NCI-H2081 treated with DMSO at 0.1 percent for 48 hours (cell line): ENCODE data around the gene WNT5B.
"Not testable (repeated sequence)": the region's sequence is repeated elsewhere in the genome, so short reads cannot be mapped to it uniquely, and the experiment has no call there.

Experiments used
- DNase-seq: peaks from one replicate; lab custom pipeline; 2025; lab: John Stamatoyannopoulos, UW

The WNT5B gene

DNA sequence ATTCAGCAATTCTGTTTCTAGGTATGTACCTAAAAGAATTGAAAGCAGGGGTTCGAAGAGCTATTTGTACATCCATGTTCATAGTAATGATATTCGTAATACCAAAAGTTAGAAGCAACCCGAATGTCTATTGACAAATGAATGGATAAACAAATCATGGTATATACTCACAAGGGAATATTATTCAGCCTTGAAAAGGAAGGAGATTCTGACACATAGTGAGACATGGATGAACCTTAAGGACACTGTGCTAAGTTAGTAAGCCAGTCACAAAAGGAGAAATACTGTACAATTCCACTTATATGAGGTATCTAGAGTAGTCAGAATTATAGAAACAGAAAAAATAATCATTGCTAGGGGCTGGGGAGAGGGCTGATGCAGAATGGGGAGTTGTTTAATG is 30.3 kb upstream of the WNT5B start:
- DNase-seq: no peak

DNA sequence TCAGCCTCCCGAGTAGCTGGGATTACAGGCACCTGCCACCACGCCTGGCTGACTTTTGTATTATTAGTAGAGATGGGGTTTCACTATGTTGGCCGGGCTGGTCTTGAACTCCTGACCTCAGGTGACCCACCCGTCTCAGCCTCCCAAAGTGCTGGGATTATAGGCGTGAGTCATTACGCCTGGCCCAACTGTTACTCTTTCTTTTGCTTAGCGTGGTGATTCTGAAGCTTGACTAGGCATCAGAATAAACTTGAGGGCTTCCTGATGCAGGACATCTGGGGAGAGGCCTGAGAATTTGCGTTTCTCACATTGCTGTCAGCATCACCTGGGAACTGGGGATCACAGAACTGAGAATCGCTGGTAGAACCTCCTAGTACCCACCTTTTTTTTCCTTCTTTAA is 26.3 kb upstream of the WNT5B start:
- DNase-seq: not testable (repeated sequence)

DNA sequence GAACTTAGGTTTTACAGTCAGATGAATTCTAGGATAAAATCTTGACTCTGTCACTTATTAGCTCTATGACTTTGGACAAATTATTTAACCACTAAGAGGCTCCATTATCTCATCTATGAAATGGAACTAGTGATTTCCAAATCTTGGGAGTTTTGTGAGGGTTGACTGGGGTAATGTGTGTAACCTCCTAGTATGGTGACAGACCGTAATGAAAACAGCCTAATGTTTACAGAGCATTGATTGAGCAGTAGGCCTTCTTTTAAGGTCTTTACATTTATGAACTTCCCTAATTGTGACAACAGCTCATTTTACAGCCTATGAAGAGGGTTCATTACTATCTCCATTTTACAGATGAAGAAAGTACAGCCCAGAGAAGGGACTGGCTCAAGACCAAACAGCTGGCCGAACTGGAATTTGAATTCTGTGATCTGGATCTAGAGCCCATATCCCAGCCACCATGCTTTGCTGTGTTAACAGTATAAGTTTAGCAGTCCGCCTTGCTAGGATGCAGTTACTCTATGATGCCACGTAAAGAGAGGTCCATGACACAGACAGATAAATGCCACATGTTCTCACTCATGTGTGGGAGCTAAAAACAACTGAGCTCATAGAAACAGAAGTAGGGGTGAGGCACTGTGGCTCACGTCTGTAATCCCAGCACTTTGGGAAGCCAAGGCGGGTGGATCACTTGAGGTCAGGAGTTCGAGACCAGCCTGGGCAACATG is 25.6 kb upstream of the WNT5B start:
- no peak for DNase-seq

DNA sequence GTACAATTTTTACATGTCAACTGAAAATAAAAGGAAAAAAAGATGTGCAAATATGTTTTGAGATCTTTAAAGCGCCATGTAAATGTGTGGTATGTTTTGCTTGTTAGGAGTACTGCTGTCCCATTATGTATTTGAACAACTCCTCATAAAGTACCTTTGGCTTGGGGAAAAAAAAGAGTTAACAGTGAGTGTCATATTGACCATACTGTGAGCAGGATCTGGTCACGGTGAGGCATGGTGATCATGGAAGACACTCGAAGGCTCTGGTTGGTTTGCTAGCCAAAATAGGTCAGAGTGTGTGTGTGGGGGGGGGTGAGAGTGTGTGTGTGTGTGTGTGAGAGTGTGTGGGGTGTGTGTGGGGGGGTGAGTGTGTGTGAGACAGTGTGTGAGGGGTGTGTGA is 24.6 kb upstream of the WNT5B start:
- no peak for DNase-seq

DNA sequence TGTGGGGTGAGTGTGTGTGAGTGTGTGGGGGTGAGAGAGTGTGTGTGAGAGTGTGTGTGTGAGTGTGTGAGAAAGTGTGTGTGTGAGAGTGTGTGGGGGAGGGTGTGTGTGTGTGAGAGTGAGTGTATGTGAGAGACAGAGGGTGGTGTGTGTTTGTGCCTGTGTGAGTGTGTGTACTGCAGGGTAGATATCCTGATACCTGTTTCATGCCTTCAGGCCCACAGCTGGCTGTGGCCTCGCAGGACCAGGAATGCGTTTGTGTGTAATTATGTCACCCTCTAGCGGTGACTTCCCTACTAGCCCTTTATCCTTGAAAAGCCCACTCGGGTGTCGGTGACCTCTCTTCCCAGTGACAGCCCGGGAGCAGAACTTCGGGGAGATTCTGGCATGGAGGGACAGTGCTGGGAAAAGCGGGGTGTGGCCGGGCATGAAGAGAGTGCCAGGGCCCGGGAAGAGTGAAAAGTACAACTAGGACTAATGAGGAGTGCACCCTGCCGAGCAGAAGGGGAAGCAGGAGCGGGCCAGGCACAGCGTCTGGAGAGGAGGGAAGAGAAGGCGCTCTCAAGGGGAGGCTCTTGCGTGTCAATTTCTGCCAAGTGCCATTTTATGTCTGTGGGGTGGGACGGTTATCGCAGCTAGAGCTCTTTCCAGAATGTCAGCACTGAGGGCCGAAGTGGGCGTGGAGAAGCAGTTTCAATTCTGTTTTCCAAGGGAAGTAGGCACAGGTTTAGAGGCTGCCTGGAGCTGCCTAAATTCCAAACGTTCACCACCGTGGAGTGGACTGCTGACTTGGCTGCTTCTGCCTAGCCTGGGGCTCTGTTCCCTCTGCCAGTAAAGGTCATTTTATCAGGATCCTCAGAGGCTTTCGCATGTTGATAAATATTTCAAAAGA is 23.7 kb upstream of the WNT5B start:
- DNase-seq: no peak

GRCh38 chr12:1606021-1606622 is 22.9 kb upstream of the WNT5B start:
- DNase-seq: no peak

GRCh38 chr12:1607940-1608712 is 20.9 kb upstream of the WNT5B start:
- no peak for DNase-seq

GRCh38 chr12:1608713-1609119 is 20.3 kb upstream of the WNT5B start:
- DNase-seq: no peak

DNA sequence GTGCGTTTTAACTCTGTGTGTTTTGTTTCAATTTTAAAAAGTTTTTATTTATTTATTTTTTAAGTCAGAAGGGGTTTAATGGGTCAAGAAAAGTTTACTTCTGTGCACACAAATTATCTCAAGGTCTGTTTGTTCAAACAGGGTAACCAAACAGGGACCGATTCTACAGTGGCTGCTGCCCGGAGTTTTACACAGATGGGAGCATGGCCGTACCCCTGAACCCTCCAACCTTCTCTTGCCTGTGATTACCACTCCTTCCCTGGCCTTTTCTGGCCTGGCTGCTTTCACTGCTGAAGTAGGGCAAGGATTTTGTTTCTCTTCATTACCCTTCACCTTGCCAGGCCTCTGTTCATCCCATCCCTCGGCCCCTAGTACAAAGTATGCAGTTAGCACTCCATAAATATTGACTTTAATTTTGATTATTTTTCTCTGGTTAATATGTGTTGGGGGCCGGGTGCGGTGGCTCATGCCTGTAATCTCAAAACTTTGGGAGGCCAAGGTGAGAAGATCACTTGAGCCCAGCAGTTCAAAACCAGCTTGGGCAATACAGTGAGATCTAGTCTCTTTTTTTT is 18.9 kb upstream of the WNT5B start:
- no peak for DNase-seq

- DNase-seq: no peak
These were observed 17.0 kb upstream of the WNT5B start for GRCh38 chr12:1611803-1612572.

DNA sequence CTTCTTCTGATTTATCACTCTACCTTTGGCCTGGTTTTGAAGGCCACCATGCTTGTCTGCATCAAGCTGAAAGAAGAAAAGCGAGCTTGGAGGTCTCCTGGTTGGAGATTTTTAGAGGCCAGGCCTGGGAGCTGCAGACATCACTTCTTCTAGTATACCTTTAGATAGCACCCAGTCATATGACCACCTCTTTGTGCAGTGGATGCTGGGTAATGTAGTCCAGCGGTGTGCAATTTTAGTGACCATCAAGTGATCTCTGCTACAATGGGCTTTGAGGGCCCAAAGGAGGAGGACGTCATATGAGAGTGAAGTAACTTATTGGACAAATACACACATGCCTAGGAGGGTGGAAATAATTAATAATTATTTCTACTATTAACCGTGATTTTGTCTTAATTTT is 15.2 kb upstream of the WNT5B start:
- no peak for DNase-seq

DNA sequence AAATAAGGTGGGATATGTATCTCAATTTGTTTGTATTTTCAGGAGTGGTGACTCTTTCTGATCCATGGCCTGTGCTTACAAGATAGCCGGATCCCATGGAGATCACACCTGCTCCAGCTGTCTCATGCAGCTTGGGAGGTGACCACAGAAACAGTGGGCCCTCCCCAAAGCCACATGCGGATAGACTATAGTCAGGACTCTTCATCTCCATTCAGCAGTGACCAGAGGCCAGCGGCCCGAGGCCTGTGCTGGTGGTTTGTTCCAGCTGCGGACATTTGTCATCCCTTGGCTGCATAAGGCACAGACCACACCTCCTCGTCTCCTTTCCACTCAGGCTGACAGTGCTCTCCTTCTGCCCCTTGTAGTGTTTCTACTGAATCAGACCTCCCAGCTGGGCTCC is 14.7 kb upstream of the WNT5B start:
- DNase-seq: no peak

DNA sequence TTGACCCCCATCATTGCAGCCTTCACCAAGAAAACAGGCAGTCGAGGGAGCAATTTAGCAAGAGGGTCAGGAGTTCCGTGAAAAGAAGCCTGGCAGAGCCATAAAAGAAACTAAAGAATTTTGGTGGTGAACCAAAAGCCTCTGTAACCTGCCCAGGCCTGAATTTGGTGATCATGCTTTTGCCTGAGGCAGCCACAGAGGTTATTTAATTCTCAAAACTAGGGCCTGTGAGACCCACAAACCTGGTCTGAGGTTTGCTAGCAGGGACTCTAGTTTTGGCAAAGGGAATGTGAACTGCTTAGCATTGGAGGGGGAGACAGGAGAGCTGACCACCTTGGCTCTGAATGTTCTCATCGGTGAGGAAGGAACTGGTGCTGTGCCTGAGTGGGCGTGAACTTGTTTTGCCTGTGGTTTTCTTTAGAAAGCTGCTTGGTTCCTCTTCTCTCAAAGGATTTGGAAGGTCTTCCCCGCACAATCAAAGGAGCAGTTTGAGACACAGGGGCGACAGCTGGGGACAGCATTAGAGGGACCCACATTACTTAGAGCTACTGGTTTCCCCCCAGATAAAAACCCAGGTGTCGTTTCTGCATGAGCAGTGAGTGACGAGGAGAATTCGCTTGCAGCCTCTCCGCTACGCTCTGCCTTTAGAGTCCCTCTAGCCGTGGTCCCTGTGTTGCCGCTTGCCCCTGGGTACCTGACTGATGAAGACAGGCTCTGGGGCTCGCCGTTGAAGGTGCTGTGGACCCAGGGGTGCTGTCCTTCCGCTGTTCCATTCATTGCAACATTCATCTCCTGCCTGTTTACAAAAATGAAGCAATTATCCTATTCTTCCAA is 12.6 kb upstream of the WNT5B start:
- no peak for DNase-seq

GRCh38 chr12:1618489-1618888 is 10.5 kb upstream of the WNT5B start:
- DNase-seq: no peak

DNA sequence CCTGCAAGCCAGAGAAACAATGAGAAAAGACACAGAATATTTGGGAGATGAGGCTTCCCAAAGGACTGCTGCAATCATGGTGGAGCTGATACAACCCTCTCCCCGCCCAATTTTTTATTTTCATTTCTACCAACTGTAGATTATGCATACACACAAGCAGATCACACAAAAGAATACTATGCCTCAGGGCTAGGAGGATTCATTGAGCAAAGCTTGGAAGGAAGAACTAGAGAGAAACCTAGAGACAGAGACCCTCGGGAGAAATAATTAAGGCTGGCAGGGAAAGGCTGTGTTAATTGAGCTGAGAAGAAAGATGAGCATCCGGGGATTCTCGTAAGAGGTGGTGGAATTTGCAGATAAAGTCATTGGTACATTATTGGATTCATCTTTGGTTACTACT is 9.9 kb upstream of the WNT5B start:
- DNase-seq: no peak

DNA sequence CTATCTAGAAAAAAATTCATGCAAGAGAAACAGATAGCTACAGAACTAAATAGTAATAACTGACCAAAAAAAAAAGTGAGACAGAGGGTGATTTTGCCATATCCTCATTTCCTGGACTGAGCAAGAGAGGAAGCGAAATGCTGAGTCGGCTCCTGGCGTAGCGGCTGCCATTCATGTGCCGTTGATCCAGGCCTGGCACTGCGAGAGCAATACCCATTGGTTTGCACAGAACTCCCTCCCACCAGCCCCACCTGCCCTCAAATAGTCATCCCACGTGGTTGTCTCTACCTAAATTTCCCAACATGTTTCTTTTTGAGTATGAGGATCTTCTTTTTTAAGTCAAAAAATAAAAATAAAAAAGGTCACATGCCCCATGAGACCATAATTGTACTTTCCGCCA is 9.4 kb upstream of the WNT5B start:
- DNase-seq: no peak

GRCh38 chr12:1620092-1620491 is 8.9 kb upstream of the WNT5B start:
- DNase-seq: no peak

DNA sequence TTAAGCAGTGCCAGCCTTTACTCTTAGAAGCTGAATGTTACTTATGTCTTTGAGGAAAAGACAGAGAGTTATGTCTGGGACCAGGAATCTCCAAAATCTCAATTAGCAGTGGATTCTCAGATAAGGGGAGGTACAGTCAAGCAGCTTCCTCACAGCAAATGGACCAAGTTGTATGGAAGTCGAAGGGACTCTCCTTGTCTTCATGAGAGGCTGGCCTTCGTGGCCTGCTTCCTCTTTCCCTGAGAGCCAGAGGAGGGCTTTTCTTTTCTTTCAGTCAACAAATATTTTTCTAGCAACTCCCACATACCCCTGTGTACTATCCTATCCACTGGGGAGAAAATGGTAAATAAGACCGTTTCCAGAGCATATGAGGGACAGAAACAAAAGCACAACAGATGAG is 6.6 kb upstream of the WNT5B start:
- DNase-seq: no peak

DNA sequence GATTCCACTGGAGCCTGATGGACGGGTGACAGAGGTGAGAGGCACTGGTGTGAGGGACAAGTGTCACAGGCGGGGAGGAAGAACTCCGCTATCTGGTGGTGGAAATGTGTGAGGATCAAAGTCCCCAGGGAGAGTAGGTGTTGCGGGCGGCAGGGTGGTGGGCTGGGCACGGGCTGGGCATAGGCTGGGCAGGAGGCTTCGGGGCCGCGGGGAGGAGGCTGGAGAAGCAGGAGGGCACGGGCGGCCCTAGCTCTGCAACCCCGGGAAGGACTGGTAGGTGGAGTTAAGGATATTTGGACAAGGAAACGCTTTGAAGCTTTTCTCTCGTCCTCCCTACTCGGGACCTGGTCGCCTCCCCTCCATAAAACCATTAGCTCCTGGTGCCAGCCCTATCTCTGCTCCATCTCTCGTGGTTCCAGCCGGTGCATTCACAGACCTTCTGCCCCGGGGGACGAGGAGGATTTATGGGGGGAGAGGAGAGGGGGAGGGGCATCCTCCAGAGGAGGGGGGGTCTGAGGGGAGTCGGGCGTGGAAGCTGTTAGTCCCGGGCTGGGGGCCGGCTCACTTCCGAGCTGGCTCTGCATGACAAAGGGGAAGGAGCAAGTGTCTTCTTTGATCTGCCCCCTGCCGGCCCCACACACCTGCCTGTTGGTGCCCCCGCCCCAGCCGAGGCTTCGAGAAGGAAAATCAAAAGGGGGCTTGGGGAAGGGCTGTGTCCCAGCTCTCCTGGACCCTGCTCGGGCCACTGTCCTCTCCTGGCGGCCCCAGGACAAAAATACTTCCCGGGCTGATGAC is 504 bp downstream of the WNT5B start:
- no peak for DNase-seq
